T-helper 2 cell treated with Interferon-gamma antibody and Interleukin-4, amounts not matched to agents 5 μg/mL and 100 μg/mL, for 36 hours (primary cell): ENCODE results near the gene PCDH1.
A peak's percentile ranks its signal among the peaks of the same experiment; 100 is the strongest.

ENCODE experiments used
- DNase-seq: peaks from one replicate; pipeline ENCODE4 v3.0.0; 2021; ENCODE audit warnings: low spot score
- H3K27ac Mint-ChIP-seq: one replicate; pipeline ENCODE4 v1.8.0; 2021; ENCODE audit warnings: mild to moderate bottlenecking, mixed read lengths
- H3K27me3 Mint-ChIP-seq: one replicate; pipeline ENCODE4 v1.8.0; 2021; ENCODE audit warnings: low read depth, mixed read lengths
- H3K36me3 Mint-ChIP-seq: one replicate; pipeline ENCODE4 v1.8.0; 2021; ENCODE audit warnings: low read depth, mixed read lengths
- H3K4me1 Mint-ChIP-seq: one replicate; pipeline ENCODE4 v1.8.0; 2021; ENCODE audit warnings: low read depth, mixed read lengths
- H3K4me3 Mint-ChIP-seq: one replicate; pipeline ENCODE4 v1.8.0; 2022; ENCODE audit warnings: mild to moderate bottlenecking, moderate library complexity, mixed read lengths
- H3K9me3 Mint-ChIP-seq: one replicate; pipeline ENCODE4 v1.8.0; 2021; ENCODE audit warnings: mixed read lengths

The PCDH1 gene

GRCh38 chr5:141815051-141815795, 63.0 kb downstream of the PCDH1 start:
- Mint-ChIP-seq H3K4me3 (no peak overlapping the region), H3K4me1 (no peaks in the 10 kb centered on the region), H3K9me3 (no peaks in the 10 kb centered on the region), H3K27me3 (peaks cover 28% of the 10 kb centered on the region), H3K27ac (no peak overlapping the region), H3K36me3 (no peaks in the 10 kb centered on the region)
- DNase-seq = no peak

GRCh38 chr5:141814064-141814964, 63.9 kb downstream of the PCDH1 start:
- Mint-ChIP-seq H3K27ac (no peak overlapping the region), H3K4me1 (no peaks in the 10 kb centered on the region), H3K4me3 (no peak overlapping the region), H3K36me3 (no peaks in the 10 kb centered on the region), H3K9me3 (no peaks in the 10 kb centered on the region), H3K27me3 (peaks cover 32% of the 10 kb centered on the region)
- DNase-seq = peak; percentile 27

GRCh38 chr5:141812512-141812911, 65.7 kb downstream of the PCDH1 start:
- no peaks in the 10 kb centered on the region for H3K9me3 Mint-ChIP-seq
- H3K27me3 Mint-ChIP-seq = peaks cover 48% of the 10 kb centered on the region
- H3K4me3 Mint-ChIP-seq = no peak overlapping the region
- DNase-seq = no peak
- H3K4me1 Mint-ChIP-seq = no peaks in the 10 kb centered on the region
- H3K36me3 Mint-ChIP-seq = no peaks in the 10 kb centered on the region
- H3K27ac Mint-ChIP-seq = no peak overlapping the region

GRCh38 chr5:141811287-141812155, 66.7 kb downstream of the PCDH1 start:
- Mint-ChIP-seq H3K36me3 (no peaks in the 10 kb centered on the region), H3K4me3 (no peak overlapping the region), H3K9me3 (no peaks in the 10 kb centered on the region), H3K4me1 (no peaks in the 10 kb centered on the region), H3K27ac (no peak overlapping the region), H3K27me3 (peaks cover 57% of the 10 kb centered on the region)
- DNase-seq = peak; percentile 5

GRCh38 chr5:141810702-141811101, 67.5 kb downstream of the PCDH1 start:
- Mint-ChIP-seq H3K36me3 (no peaks in the 10 kb centered on the region), H3K4me3 (no peak overlapping the region), H3K27ac (no peak overlapping the region), H3K9me3 (no peaks in the 10 kb centered on the region), H3K27me3 (peaks cover 58% of the 10 kb centered on the region), H3K4me1 (no peaks in the 10 kb centered on the region)
- DNase-seq = no peak

- Mint-ChIP-seq H3K36me3 (no peaks in the 10 kb centered on the region), H3K27me3 (peaks cover 66% of the 10 kb centered on the region), H3K9me3 (no peaks in the 10 kb centered on the region), H3K27ac (no peak overlapping the region), H3K4me3 (no peak overlapping the region), H3K4me1 (no peaks in the 10 kb centered on the region)
- DNase-seq = no peak
Observed at GRCh38 chr5:141809380-141810096, 68.7 kb downstream of the PCDH1 start.

- Mint-ChIP-seq H3K27ac (no peak overlapping the region), H3K4me3 (no peak overlapping the region), H3K36me3 (no peaks in the 10 kb centered on the region), H3K9me3 (no peaks in the 10 kb centered on the region), H3K27me3 (peaks cover 73% of the 10 kb centered on the region), H3K4me1 (no peaks in the 10 kb centered on the region)
- DNase-seq = no peak
Observed at GRCh38 chr5:141808857-141809256, 69.4 kb downstream of the PCDH1 start.

- H3K4me3 Mint-ChIP-seq = no peak overlapping the region
- H3K36me3 Mint-ChIP-seq = no peaks in the 10 kb centered on the region
- no peaks in the 10 kb centered on the region for H3K9me3 Mint-ChIP-seq
- H3K4me1 Mint-ChIP-seq = no peaks in the 10 kb centered on the region
- no peak for DNase-seq
- no peak overlapping the region for H3K27ac Mint-ChIP-seq
- H3K27me3 Mint-ChIP-seq = peaks cover 76% of the 10 kb centered on the region
Observed at GRCh38 chr5:141807732-141808131, 70.5 kb downstream of the PCDH1 start.

- no peaks in the 10 kb centered on the region for H3K4me1 Mint-ChIP-seq
- H3K27me3 Mint-ChIP-seq = peaks cover 77% of the 10 kb centered on the region
- DNase-seq = no peak
- no peak overlapping the region for H3K27ac Mint-ChIP-seq
- no peaks in the 10 kb centered on the region for H3K36me3 Mint-ChIP-seq
- no peaks in the 10 kb centered on the region for H3K9me3 Mint-ChIP-seq
- H3K4me3 Mint-ChIP-seq = no peak overlapping the region
Observed at GRCh38 chr5:141807329-141807728, 70.9 kb downstream of the PCDH1 start.

GRCh38 chr5:141806626-141807025, 71.6 kb downstream of the PCDH1 start:
- Mint-ChIP-seq H3K4me1 (no peaks in the 10 kb centered on the region), H3K27me3 (peaks cover 76% of the 10 kb centered on the region), H3K27ac (no peak overlapping the region), H3K9me3 (no peaks in the 10 kb centered on the region), H3K4me3 (no peak overlapping the region), H3K36me3 (no peaks in the 10 kb centered on the region)
- DNase-seq = no peak

- H3K4me1 Mint-ChIP-seq = no peaks in the 10 kb centered on the region
- H3K4me3 Mint-ChIP-seq = no peak overlapping the region
- H3K9me3 Mint-ChIP-seq = no peaks in the 10 kb centered on the region
- peaks cover 70% of the 10 kb centered on the region for H3K27me3 Mint-ChIP-seq
- no peak overlapping the region for H3K27ac Mint-ChIP-seq
- DNase-seq = no peak
- no peaks in the 10 kb centered on the region for H3K36me3 Mint-ChIP-seq
Observed at GRCh38 chr5:141805874-141806595, 72.2 kb downstream of the PCDH1 start.

- no peak overlapping the region for H3K27ac Mint-ChIP-seq
Observed at GRCh38 chr5:141804475-141804874, 73.7 kb downstream of the PCDH1 start.

More at GRCh38 chr5:141804475-141804874, 73.7 kb downstream of the PCDH1 start:
- no peak for DNase-seq
- Mint-ChIP-seq H3K9me3 (no peaks in the 10 kb centered on the region), H3K4me3 (no peak overlapping the region), H3K36me3 (no peaks in the 10 kb centered on the region), H3K27me3 (peaks cover 62% of the 10 kb centered on the region), H3K4me1 (peaks cover 6% of the 10 kb centered on the region)
